Endothelial cell of umbilical vein (primary cell): ENCODE results near the gene GRIA1. TPM values are rescaled to one million over a fixed set of nuclear protein-coding genes. Genes with fewer than 3 reads are reported as not detected.

Experiments
- BruUV-seq: library from RNA; stranded (reverse); fragments of 400-500 nt; replicated peaks from 2 replicates; lab custom pipeline; 2021; lab: Mats Ljungman, UMichigan
- CTCF ChIA-PET: fragments of 300-600, 350-600 bp; sonication (Branson Sonifier 250); formaldehyde crosslinking; loops from one replicate; lab custom pipeline; 2021; ENCODE audit warnings: antibody characterized with exemption, inconsistent platforms; lab: Charles Lee
- POLR2A ChIA-PET: fragments of 300-600, 350-600 bp; sonication (Branson Sonifier 250); formaldehyde crosslinking; loops from one replicate; lab custom pipeline; 2021; ENCODE audit warnings: antibody characterized with exemption, inconsistent platforms; lab: Charles Lee
- DNase-seq: peaks from one replicate; pipeline ENCODE4 v3.0.0-alpha.2; 2011; ENCODE audit warnings: low read depth, low spot score
- FAIRE-seq: peaks from 2 replicates; lab custom pipeline; 2011; peaks lifted over from hg19 to GRCh38; lab: Jason Lieb, UNC
- H2AFZ ChIP-seq: 2 replicates; pipeline ENCODE4 v1.6.0; 2012; ENCODE audit warnings: low read depth, low read length, control low read depth, inconsistent platforms
- H3K27ac ChIP-seq: 2 replicates; pipeline ENCODE4 v1.5.1; 2011; ENCODE audit warnings: low read depth, mild to moderate bottlenecking, control low read depth, low read length, moderate library complexity; ENCODE audit not compliant: insufficient read depth
- H3K27me3 ChIP-seq, 2 experiments: 2 replicates each; pipeline versions ENCODE4 v1.6.0 to v1.6.1; 2011; ENCODE audit warnings: low read length in 2 of 2, mixed read lengths in 1 of 2; ENCODE audit not compliant: control insufficient read depth in 2 of 2, insufficient read depth in 2 of 2
- H3K36me3 ChIP-seq, 2 experiments: 2 replicates in 1 of 2; 3 replicates in 1 of 2; pipeline ENCODE4 v1.5.1; 2011; ENCODE audit warnings: low read length in 2 of 2, mild to moderate bottlenecking in 1 of 2, moderate library complexity in 1 of 2; ENCODE audit not compliant: control insufficient read depth in 2 of 2, insufficient read depth in 2 of 2; ENCODE audit errors: extremely low read depth in 1 of 2
- H3K4me1 ChIP-seq: 3 replicates; pipeline ENCODE4 v1.5.1; 2011; ENCODE audit warnings: mild to moderate bottlenecking, low read length; ENCODE audit not compliant: control insufficient read depth, insufficient read depth; ENCODE audit errors: extremely low read depth
- H3K4me2 ChIP-seq: 2 replicates; pipeline ENCODE4 v1.6.1; 2011; ENCODE audit warnings: low read length, control low read depth, mixed read lengths; ENCODE audit not compliant: insufficient read depth
- H3K4me3 ChIP-seq, 3 experiments: fragments of 200-600 bp in 1 of 3; sonication (generic), shearing (Covaris generic) in 1 of 3; replicated peaks in 1 of 3; 2 replicates each; pipeline ENCODE4 v1.5.1; 2011 to 2016; ENCODE audit warnings: control low read depth in 3 of 3, low read length in 3 of 3, mild to moderate bottlenecking in 2 of 3, inconsistent platforms in 1 of 3, low read depth in 1 of 3, moderate library complexity in 1 of 3; ENCODE audit not compliant: insufficient read depth in 1 of 3
- H3K79me2 ChIP-seq: 2 replicates; pipeline ENCODE4 v1.6.0; 2012; ENCODE audit warnings: low read length, inconsistent platforms; ENCODE audit not compliant: control insufficient read depth, insufficient read depth
- H3K9ac ChIP-seq: replicated peaks from 2 replicates; pipeline ENCODE3; 2011; ENCODE audit warnings: low read length, control low read depth; ENCODE audit not compliant: insufficient read depth; ENCODE audit errors: extremely low read depth
- H3K9me1 ChIP-seq: replicated peaks from 3 replicates; pipeline ENCODE4 v1.6.0; 2011; ENCODE audit warnings: mild to moderate bottlenecking, low read length; ENCODE audit not compliant: control insufficient read depth, insufficient read depth; ENCODE audit errors: extremely low read depth
- H3K9me3 ChIP-seq: replicated peaks from 2 replicates; pipeline ENCODE4 v1.5.1; 2012; ENCODE audit warnings: low read length, inconsistent platforms; ENCODE audit not compliant: control insufficient read depth, insufficient read depth
- H4K20me1 ChIP-seq: replicated peaks from 2 replicates; pipeline ENCODE3; 2011; ENCODE audit warnings: mild to moderate bottlenecking, low read length; ENCODE audit not compliant: control insufficient read depth, insufficient read depth; ENCODE audit errors: extremely low read depth
- CTCF ChIP-seq, 2 donors: IDR thresholded peaks; 1 replicate in 1 of 2; 2 replicates in 1 of 2; pipeline ENCODE4 v1.5.1; 2011; ENCODE audit warnings: low read length in 2 of 2, mild to moderate bottlenecking in 2 of 2, moderate library complexity in 2 of 2, control low read depth in 1 of 2, inconsistent platforms in 1 of 2, low read depth in 1 of 2; ENCODE audit not compliant: insufficient read depth in 1 of 2; ENCODE audit errors: extremely low read depth in 1 of 2
- EZH2 ChIP-seq: IDR thresholded peaks from 2 replicates; pipeline ENCODE4 v1.6.1; 2012; ENCODE audit warnings: borderline replicate concordance, low read depth, mild to moderate bottlenecking, moderate library complexity, low read length, inconsistent platforms; ENCODE audit not compliant: severe bottlenecking
- FOS ChIP-seq: IDR thresholded peaks from 2 replicates; pipeline ENCODE4 v1.6.1; 2011; ENCODE audit warnings: mild to moderate bottlenecking, low read length, moderate library complexity, borderline replicate concordance; ENCODE audit not compliant: insufficient read depth
- GATA2 ChIP-seq: IDR thresholded peaks from 2 replicates; pipeline ENCODE4 v1.7.0; 2011; ENCODE audit warnings: low read depth, mild to moderate bottlenecking, moderate library complexity, mixed read lengths, low read length; ENCODE audit not compliant: insufficient read length, insufficient read depth
- JUN ChIP-seq: IDR thresholded peaks from 2 replicates; pipeline ENCODE4 v1.6.1; 2011; ENCODE audit warnings: borderline replicate concordance, low read depth; ENCODE audit not compliant: insufficient read length, insufficient read depth
- MYC ChIP-seq: IDR thresholded peaks from one replicate; pipeline ENCODE4 v1.6.1; 2011; ENCODE audit warnings: mild to moderate bottlenecking, low read depth, low read length
- POLR2A ChIP-seq: IDR thresholded peaks from 2 replicates; pipeline ENCODE4 v1.6.1; 2012; ENCODE audit warnings: low read depth, mild to moderate bottlenecking, control low read depth, low read length
- POLR2AphosphoS5 ChIP-seq: IDR thresholded peaks from 2 replicates; pipeline ENCODE4 v1.6.1; 2012; ENCODE audit warnings: low read depth, mild to moderate bottlenecking, control low read depth, low read length, moderate library complexity; ENCODE audit not compliant: insufficient read depth
- dilution Hi-C: fragments of 300-500 bp; cut with MboI; formaldehyde crosslinking; loops from one replicate; pipeline ENCODE4 v1.15.0; 2019; ENCODE audit warnings: low sequenced_read_pairs; ENCODE audit not compliant: extremely low pct_ligation_motif_present
- intact Hi-C: fragments of 100-400 bp; cut with micrococcal nuclease; formaldehyde crosslinking; loops from one replicate; pipeline ENCODE4 v1.10.0; 2022
- polyA plus RNA-seq, 4 experiments: library from polyadenylated mRNA; depleted of rRNA in 3 of 4; stranded (reverse) in 3 of 4; unstranded in 1 of 4; fragments of >200 nt; gene quantifications; 2 replicates each; pipeline versions ENCODE4 v1.2.1 to v1.2.3, GENCODE V29; 2011 to 2012; ENCODE audit warnings: missing spikeins in 1 of 4
- total RNA-seq: library from RNA; stranded (reverse); gene quantifications from 2 replicates; pipeline ENCODE4 v1.2.3, GENCODE V29; 2021

The GRIA1 gene
- total and polyA plus RNA-seq, 2 donors (not counting 3 experiments of a cell fraction or from before 2014, with no cell fraction given), result not detected

GRCh38 chr5:153792305-153792704, 301.8 kb downstream of the GRIA1 start:
- Histone ChIP-seq H3K27ac (no peak overlapping the region), H3K9me3 (no peaks in the 10 kb centered on the region), H3K79me2 (no peaks in the 10 kb centered on the region), H3K36me3 (no peaks in the 10 kb centered on the region), H3K4me2 (no peak overlapping the region), H3K9ac (no peak overlapping the region), H3K4me3 (no peak overlapping the region), H3K4me1 (no peaks in the 10 kb centered on the region), H4K20me1 (no peaks in the 10 kb centered on the region), H2AFZ (no peak overlapping the region), H3K27me3 (no peaks in the 10 kb centered on the region), H3K9me1 (no peaks in the 10 kb centered on the region)
- no peak for FAIRE-seq
- CTCF ChIA-PET, result no interaction called here
- BruUV-seq, result no TSS peak
- TF ChIP-seq FOS, result no peak
- TF ChIP-seq JUN, result no peak
- TF ChIP-seq POLR2A, result no peak
- no peak for TF ChIP-seq EZH2
- TF ChIP-seq POLR2AphosphoS5, result no peak
- no peak for TF ChIP-seq MYC
- no peak for TF ChIP-seq CTCF (IDR thresholded peaks at IDR 0.05; ENCODE audit: extremely low read depth in 1 of 2, insufficient read depth in 1 of 2, low read depth in 1 of 2, low read length in 2 of 2)
- no peak for TF ChIP-seq GATA2
- dilution Hi-C loops (no loop called here), intact Hi-C loops (no loop called here)
- no peak for DNase-seq
- POLR2A ChIA-PET, result no interaction called here
